Loucy (cell line): ENCODE measurements around the gene PKDCC.

Experiments
- H2AFZ ChIP-seq: fragments of 200-600 bp; sonication (generic); 2 replicates; pipeline ENCODE4 v1.6.0; 2016; ENCODE audit warnings: antibody characterized with exemption, mild to moderate bottlenecking, low read length, moderate library complexity
- H3F3A ChIP-seq: fragments of 200-600 bp; 2 replicates; pipeline ENCODE4 v1.6.0; 2016; ENCODE audit warnings: antibody characterized with exemption, low read depth, mild to moderate bottlenecking
- H3K27me3 ChIP-seq: fragments of 200-600 bp; sonication (generic); 2 replicates; pipeline ENCODE4 v1.6.1; 2014; ENCODE audit warnings: low read length, mild to moderate bottlenecking; ENCODE audit not compliant: insufficient read depth, poor library complexity, severe bottlenecking
- H3K36me3 ChIP-seq: fragments of 200-600 bp; sonication (generic); 2 replicates; pipeline ENCODE4 v1.6.1; 2016; ENCODE audit warnings: low read length; ENCODE audit not compliant: insufficient read depth
- H3K4me1 ChIP-seq: fragments of 200-600 bp; sonication (generic); 2 replicates; pipeline ENCODE4 v1.5.1; 2014; ENCODE audit warnings: low read length, mild to moderate bottlenecking; ENCODE audit not compliant: insufficient read depth, poor library complexity, severe bottlenecking
- H3K4me2 ChIP-seq: fragments of 200-600 bp; sonication (generic); 2 replicates; pipeline ENCODE4 v1.6.0; 2014; ENCODE audit warnings: antibody characterized with exemption, low read length, low read depth, mild to moderate bottlenecking; ENCODE audit not compliant: poor library complexity, severe bottlenecking
- H3K4me3 ChIP-seq: fragments of 200-600 bp; sonication (generic); 2 replicates; pipeline ENCODE4 v1.5.1; 2014; ENCODE audit warnings: low read length, mild to moderate bottlenecking, mixed read lengths; ENCODE audit not compliant: poor library complexity, severe bottlenecking
- H3K79me2 ChIP-seq: fragments of 200-600 bp; sonication (generic); 2 replicates; pipeline ENCODE4 v1.6.1; 2014; ENCODE audit warnings: low read length; ENCODE audit not compliant: insufficient read depth
- H3K9ac ChIP-seq: fragments of 200-600 bp; sonication (generic); 2 replicates; pipeline ENCODE4 v1.6.0; 2014; ENCODE audit warnings: mild to moderate bottlenecking, low read depth, low read length, moderate library complexity; ENCODE audit not compliant: poor library complexity, severe bottlenecking
- H3K9me2 ChIP-seq: fragments of 200-600 bp; sonication (generic); replicated peaks from 2 replicates; pipeline ENCODE4 v1.6.1; 2016; ENCODE audit warnings: low read depth, low read length, mixed read lengths
- H3K9me3 ChIP-seq: fragments of 200-600 bp; sonication (generic); 2 replicates; pipeline ENCODE4 v1.6.1; 2014; ENCODE audit warnings: mild to moderate bottlenecking, antibody characterized with exemption, low read length, low read depth; ENCODE audit not compliant: insufficient read depth
- H4K20me1 ChIP-seq: fragments of 200-600 bp; sonication (generic); 2 replicates; pipeline ENCODE4 v1.6.0; 2014; ENCODE audit warnings: antibody characterized with exemption, low read length, mild to moderate bottlenecking; ENCODE audit not compliant: insufficient read depth, poor library complexity, severe bottlenecking
- CTCF ChIP-seq: fragments of 200-600 bp; sonication (generic); conservative IDR thresholded peaks from 2 replicates; pipeline ENCODE4 v1.5.1; 2014; ENCODE audit warnings: mild to moderate bottlenecking, antibody characterized with exemption, low read length
- EZH2phosphoT487 ChIP-seq: fragments of 200-600 bp; IDR thresholded peaks from 2 replicates; pipeline ENCODE4 v1.6.1; 2018; ENCODE audit warnings: antibody characterized with exemption, mild to moderate bottlenecking, moderate library complexity, borderline replicate concordance

The PKDCC gene

GRCh38 chr2:42047488-42048298 lies at the start of gene PKDCC:
PKDCC (plus strand) TSS chr2:42048021; CDS start chr2:42048200, 179 bp downstream.
- Histone ChIP-seq H3K79me2 (no peaks in the 10 kb centered on the region), H4K20me1 (no peaks in the 10 kb centered on the region), H3F3A (no peaks in the 10 kb centered on the region), H3K9me2 (no peaks in the 10 kb centered on the region), H3K9me3 (no peaks in the 10 kb centered on the region), H3K4me3 (no peak within 1 kb of the TSS), H3K9ac (no peak within 1 kb of the TSS), H3K27me3 (no peaks in the 10 kb centered on the region), H3K36me3 (no peaks in the 10 kb centered on the region), H3K4me1 (no peaks in the 10 kb centered on the region), H3K4me2 (no peak within 1 kb of the TSS), H2AFZ (no peak within 1 kb of the TSS)
- TF ChIP-seq CTCF = no peak

DNA sequence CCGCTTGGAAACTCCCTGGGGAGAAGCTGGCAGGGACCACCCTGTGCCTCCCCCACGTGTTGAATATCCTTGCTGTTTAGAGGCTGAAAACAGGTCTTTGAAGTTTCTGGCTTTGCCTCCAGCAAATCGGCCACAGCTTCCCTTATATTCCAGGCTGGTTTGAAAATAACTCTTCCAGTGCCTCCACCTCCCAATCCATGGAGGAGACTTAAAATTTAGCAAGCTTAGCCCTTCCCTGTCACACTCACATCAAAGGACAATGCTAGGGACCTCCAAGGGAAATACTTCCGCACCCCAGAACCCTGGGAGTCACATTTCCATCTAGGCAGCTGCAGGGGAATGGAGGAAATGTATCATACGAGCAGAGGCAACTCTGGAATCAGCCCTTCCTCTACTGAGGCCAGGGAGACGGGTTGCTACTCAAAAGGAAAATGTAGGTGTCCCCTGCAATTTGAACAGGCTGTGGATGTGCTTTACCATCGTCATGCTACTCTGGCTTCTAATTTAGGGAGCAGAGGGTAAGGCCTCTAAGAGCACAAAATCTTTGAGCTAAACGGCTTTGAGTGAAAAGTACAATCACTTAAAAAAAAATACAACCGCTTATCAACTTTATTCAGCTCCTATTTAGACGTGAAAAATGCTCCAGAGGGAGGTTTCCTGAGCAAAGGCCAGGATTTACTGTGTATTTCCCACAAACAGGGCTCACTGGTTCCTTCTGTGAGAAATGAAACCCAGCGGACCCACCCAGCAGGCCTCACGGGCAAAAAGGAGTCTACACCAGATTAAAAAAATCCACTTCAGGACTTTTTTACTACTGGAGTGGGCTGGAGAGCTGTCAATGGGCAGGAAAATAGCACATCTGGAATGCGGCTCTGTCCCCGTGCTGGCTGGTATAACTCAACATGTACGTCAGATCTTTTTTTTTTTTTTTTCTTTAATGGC lies 49.4 kb upstream of the PKDCC start:
- no peak overlapping the region for H3K9ac ChIP-seq
- no peak overlapping the region for H2AFZ ChIP-seq
- TF ChIP-seq CTCF = no peak
- TF ChIP-seq EZH2phosphoT487 = no peak
- H3K79me2 ChIP-seq = no peaks in the 10 kb centered on the region
- H3F3A ChIP-seq = no peaks in the 10 kb centered on the region
- H4K20me1 ChIP-seq = no peaks in the 10 kb centered on the region
- H3K4me3 ChIP-seq = no peak overlapping the region
- no peak overlapping the region for H3K4me2 ChIP-seq
- H3K9me2 ChIP-seq = no peaks in the 10 kb centered on the region
- H3K9me3 ChIP-seq = no peaks in the 10 kb centered on the region
- H3K27me3 ChIP-seq = no peaks in the 10 kb centered on the region
- H3K4me1 ChIP-seq = no peaks in the 10 kb centered on the region
- no peaks in the 10 kb centered on the region for H3K36me3 ChIP-seq

- Histone ChIP-seq H3K27me3 (no peaks in the 10 kb centered on the region), H4K20me1 (no peaks in the 10 kb centered on the region), H3K9me2 (no peaks in the 10 kb centered on the region), H3K9me3 (peaks cover 4% of the 10 kb centered on the region; the same call in 1 of the 2 replicates), H2AFZ (no peak overlapping the region), H3K4me2 (no peak overlapping the region), H3K79me2 (no peaks in the 10 kb centered on the region), H3K9ac (no peak overlapping the region), H3K4me1 (no peaks in the 10 kb centered on the region), H3F3A (no peaks in the 10 kb centered on the region), H3K4me3 (no peak overlapping the region), H3K36me3 (no peaks in the 10 kb centered on the region)
- no peak for TF ChIP-seq EZH2phosphoT487
Measured at GRCh38 chr2:41999128-41999480, 48.7 kb upstream of the PKDCC start.
